ENCODE results near the gene LIMK1.
"Not testable (repeated sequence)": the region's sequence is repeated elsewhere in the genome, so short reads cannot be mapped to it uniquely, and the experiment has no call there.

LIMK1 gene

GRCh38 chr7:74083117-74083876, at the start of gene LIMK1:
TSS of gene LIMK1 (plus strand) at chr7:74083804. CDS start at chr7:74083991, 187 bp downstream.
- DNase-seq = peak; percentile 58

DNA sequence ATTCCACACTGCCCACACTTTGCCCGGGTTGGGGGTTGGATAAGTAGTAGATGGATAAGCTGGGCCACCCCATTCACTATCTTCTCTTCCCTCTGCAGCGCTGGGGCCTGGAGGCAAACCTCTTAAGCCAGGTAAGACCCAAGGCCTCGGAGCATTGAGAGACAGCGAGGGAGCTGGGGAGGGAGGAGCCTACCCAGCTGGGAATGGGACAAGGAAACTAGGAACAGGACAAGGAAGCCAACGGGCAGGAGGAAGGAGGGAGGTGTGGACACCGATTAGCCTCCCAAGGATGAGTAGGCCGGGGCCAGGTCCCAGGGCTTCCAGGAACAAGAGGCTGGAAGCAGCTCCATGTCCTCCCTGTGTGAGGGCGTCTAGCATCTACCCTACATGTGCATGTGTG, 46.0 kb upstream of the LIMK1 start:
- no peak for DNase-seq

DNA sequence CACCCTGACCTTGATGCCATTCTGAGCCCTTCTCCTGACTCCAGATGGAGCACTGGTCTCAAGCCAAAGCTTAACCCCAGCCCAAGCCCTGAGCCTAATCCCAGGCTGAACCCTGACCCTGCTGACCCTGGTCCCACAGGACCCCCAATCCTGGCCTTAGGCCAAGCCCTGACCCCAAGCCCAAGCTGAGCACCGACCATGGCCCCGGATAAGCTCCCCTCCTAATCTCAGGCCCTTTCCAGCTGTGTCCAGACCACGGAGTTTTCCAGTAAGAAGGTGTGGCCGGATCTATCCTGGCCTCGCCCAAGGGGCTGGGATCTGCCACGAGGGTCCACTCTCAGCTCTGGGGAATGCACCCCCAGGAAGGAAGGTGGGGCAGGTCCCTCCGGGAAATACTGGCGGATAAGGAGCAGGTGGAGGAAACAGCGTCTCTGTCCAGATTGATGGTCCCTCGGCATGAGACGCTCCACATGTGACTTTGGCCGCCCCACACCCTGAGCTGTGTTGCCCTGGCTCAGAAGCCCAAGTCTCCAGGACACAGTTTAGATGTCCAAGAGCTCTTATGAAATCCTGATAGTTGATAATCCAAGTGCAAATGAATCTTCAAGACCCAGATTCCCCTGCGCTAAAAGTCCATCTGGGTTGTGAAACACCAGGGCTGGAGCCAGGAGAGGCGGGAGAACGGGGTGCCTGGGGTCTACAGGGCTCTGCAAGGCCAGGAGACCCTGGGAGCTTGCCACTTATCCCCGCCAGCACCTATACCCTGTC, 45.2 kb upstream of the LIMK1 start:
- no peak for DNase-seq

GRCh38 chr7:74039337-74039736, 44.3 kb upstream of the LIMK1 start:
- DNase-seq = no peak

GRCh38 chr7:74040101-74040790, 43.4 kb upstream of the LIMK1 start:
- no peak for DNase-seq

DNA sequence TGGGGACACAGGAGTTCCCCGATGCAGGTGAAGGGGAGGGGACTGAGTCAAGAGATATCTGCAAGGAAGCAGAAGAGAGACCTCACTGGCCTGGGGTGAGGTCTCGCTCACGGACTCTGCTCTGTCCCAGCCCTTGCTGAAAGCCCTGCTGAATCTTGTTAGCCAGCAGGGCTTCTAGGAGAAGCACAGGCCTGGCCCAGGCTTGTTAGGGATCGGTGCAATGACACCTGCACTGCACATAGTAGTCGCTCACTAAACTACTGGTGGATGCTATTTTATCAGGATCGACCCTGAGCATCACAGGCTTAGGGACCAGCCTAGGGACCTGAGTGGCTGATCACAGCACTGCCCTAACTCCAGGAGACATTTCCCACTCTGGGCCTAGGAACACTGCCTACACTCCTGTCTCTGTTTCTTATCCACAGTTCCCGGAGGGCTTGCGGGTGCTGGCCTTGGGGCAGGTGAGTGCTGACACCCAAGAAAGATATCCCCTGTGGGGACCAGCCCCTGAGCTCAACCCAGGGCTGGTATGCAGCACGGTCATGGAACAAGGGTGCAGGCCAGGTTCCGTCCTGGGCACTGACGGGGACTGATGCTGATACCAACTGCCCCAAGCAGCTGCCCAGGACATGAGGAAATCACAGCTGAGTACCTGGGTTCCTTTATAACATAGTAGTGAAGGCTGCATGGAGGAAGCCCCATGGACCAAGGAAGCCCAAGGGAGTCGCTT, 42.6 kb upstream of the LIMK1 start:
- no peak for DNase-seq

DNA sequence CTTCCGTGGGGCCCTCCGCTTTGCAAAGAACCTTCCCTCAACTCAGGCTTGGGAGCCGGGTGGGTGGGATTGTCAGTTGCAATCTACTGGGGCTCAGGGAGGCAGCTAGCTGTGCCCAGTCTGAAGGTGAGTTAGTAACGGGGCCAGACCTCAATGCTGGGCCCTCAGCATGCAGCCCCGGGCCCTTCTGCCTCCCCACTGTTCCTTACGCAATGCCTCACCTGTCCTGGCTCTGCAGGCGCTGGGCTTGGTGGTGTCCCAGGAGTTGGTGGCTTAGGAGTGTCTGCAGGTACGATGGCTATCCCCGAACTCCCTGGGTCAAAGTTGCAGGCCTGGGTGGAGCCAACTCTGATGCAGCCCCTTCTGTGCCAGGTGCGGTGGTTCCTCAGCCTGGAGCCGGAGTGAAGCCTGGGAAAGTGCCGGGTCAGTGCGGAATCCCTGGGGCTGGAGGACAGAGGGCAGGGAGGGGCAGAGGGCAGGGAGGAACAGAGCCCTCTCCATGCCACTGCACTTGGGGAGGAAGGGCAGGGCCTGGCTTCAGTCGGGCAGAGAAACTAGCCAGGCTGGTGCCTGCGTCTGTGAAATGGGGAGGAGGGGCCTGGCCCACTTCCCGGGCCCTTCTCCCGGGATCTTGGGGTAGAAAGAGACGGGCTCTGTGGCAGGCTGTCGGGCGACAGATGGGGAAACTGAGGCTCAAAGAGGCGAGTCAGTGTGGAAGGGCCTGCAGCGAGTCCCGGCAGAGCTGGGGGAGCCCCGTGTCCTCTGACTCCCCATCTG, 40.7 kb upstream of the LIMK1 start:
- DNase-seq = no peak

- DNase-seq = no peak
These were observed 40.1 kb upstream of the LIMK1 start for GRCh38 chr7:74043523-74043951.

GRCh38 chr7:74044366-74045350, 38.9 kb upstream of the LIMK1 start:
- no peak for DNase-seq

DNA sequence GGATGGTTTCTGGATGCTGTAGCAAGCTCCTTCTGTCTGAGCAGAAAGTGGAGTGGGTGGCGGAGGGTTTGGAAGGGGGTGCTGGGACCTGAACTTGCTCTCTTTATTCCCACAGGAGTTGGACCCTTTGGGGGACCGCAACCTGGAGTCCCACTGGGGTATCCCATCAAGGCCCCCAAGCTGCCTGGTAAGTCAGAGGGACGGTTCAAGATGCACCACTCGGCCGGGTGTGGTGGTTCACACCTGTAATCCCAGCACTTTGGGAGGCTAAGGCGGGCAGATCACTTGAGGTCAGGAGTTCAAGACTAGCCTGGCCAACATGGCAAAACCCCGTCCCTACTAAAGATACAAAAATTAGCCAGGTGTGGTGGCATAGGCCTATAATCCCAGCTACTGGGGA, 37.0 kb upstream of the LIMK1 start:
- not testable (repeated sequence) for DNase-seq

DNA sequence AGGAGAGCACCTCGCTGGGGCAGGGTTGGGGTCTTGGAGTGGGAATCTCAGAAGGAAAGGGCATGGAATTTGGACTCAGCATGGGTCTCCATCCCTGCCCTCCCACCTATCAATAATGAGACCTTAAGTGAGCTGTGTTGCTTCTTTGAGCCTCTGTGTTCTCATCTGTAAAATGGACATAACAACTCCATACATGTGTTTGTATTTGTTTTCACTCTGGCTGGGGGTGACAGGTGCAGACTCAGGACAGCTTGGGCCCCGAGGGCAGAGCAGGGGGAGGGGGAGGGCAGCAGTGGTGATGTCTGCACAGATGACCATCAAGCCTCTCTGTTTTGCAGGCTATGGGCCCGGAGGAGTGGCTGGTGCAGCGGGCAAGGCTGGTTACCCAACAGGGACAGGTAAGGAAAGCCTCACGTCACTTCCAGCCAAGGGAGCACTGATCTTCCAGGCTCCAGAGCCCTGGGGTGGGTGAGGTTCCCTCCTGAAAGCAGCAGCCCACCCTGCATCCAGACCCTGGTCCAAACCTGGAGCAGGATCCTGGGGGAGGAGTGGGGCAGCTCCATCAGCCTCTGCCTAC, 35.7 kb upstream of the LIMK1 start:
- DNase-seq = no peak

DNA sequence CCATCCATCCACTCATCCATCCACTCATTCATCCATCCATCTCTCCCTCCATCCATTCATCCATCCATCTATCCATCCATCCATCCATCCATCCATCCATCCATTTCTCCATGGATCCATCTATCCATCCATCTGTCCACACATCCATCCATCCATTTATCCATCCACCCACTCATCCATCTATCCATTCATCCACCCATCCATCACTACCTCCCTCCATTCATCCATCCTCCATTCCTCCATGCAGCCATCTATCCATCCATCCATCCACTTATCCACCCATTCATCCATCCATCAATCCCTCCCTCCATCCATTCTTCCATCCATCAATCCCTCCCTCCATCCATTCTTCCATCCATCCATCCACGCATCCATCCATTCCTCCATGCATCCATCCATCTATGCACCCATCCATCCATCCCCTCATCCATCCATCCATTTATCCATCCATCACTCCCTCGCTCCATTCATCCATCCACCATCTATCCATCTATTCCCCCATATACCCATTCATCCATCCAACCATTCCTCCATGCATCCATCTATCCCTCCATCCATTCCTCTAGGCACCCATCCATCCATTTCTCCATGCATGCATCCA, 34.5 kb upstream of the LIMK1 start:
- DNase-seq = no peak

GRCh38 chr7:74049997-74050798, 33.4 kb upstream of the LIMK1 start:
- DNase-seq = no peak

- no peak for DNase-seq
These were observed 32.4 kb upstream of the LIMK1 start for GRCh38 chr7:74051193-74051592.

DNA sequence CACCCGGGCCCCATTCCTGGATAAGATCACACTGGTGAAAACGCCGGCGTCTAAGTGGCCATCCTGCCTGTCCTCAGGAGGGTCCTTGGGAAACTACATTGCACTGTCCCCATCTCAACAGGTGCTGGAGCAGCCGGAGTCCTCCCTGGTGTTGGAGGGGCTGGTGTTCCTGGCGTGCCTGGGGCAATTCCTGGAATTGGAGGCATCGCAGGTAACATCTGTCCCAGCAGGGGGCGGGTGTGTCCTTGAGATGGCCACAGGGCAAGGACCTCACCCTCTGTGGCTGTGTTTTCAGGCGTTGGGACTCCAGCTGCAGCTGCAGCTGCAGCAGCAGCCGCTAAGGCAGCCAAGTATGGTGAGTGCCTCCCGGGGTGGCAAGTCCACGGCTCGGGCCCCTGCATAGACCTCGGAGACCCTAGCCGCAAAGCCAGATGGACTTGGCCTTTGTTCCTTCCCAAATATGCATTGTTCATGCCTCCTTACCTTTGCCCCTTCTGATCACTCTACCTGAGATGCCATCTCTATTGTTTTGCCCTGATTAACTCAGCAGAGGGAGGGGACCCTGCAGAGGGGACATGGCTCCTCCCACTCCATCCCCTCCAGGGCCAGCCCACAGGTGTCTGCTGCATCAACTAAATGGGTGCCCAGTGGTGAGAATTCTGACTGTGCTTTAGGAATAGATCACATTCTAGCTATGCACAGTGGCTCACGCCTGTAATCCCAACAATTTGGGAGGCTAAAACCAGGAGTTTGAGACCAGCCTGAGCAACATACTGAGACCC, 31.8 kb upstream of the LIMK1 start:
- no peak for DNase-seq

DNA sequence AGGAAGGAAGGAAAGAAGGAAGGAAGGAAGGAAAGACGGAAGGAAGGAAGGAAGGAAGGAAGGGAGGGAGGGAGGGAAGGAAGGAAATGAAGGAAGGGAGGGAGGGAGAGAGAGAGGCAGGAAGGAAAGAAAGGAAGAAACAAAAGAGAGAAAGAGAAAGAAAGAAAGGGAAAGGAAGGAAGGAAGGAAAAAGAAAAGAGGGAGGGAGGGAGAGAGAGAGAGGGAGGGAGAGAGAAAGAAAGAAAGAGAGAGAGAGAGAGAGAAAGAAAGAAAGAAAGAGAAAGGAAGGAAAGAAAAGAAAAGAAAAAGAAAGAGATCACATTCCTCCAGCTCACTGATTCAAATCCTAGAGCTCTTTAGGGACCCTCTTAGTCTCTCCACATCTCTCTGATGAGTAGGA, 31.0 kb upstream of the LIMK1 start:
- no peak for DNase-seq

DNA sequence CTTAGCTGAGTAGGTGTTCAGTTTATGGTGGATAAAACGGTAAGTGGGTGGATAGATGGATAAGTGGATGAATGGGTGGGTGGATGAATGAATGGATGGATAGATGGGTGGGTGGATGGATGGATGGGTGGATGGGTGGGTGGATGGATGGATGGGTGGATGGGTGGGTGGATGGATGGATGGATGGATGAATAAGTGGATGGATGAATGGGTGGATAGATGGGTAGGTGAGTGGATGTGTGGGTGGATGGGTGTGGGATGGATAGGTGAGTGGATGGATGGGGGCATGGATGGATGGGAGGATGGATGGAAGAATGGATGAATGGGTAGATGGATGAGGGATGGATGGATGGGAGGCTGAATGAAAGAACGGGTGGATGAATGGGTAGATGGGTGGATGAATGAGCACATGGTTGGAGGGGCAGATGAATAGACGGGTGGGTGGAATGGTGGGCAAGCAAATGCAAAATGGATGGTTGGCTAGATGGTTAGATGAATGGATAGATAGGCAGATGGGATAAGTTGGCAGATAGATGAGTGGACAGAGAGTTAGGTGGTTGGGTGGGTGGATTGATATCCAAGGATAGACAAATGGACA, 29.9 kb upstream of the LIMK1 start:
- DNase-seq = no peak
